ENCODE data around the gene COX4I1.

COX4I1 gene

GRCh38 chr16:85754413-85754812 lies 45.1 kb upstream of the COX4I1 start:
- H3K9ac ChIP-seq (ENCODE audit: low read depth in 1 of 2, low read length in 2 of 2): no peak overlapping the region
- no peak overlapping the region for H3K4me3 ChIP-seq (ENCODE audit: low read depth in 1 of 2, low read length in 2 of 2)
- no peak overlapping the region for H3K27ac ChIP-seq (ENCODE audit: low read depth, low read length)
- H3K27me3 ChIP-seq (ENCODE audit: control insufficient read depth in 1 of 2, insufficient read depth in 2 of 2, low read length in 2 of 2): peaks cover 25 to 35% of the 10 kb centered on the region in 2 donors
- H3K36me3 ChIP-seq (ENCODE audit: control insufficient read depth in 1 of 2, insufficient read depth in 2 of 2, low read length in 2 of 2): no peaks in the 10 kb centered on the region
- peaks cover 27 to 43% of the 10 kb centered on the region in 2 donors for H3K4me1 ChIP-seq (ENCODE audit: control insufficient read depth in 1 of 2, insufficient read depth in 2 of 2, low read length in 2 of 2)
- H3K9me3 ChIP-seq (ENCODE audit: control insufficient read depth in 1 of 2, low read length in 2 of 2): no peaks in the 10 kb centered on the region

GRCh38 chr16:85755929-85756768 lies 43.3 kb upstream of the COX4I1 start:
- Histone ChIP-seq H3K9ac (ENCODE audit: low read depth in 1 of 2, low read length in 2 of 2) (no peak overlapping the region), H3K36me3 (ENCODE audit: control insufficient read depth in 1 of 2, insufficient read depth in 2 of 2, low read length in 2 of 2) (no peaks in the 10 kb centered on the region), H3K4me1 (ENCODE audit: control insufficient read depth in 1 of 2, insufficient read depth in 2 of 2, low read length in 2 of 2) (peaks cover 27 to 37% of the 10 kb centered on the region in 2 donors), H3K9me3 (ENCODE audit: control insufficient read depth in 1 of 2, low read length in 2 of 2) (no peaks in the 10 kb centered on the region), H3K4me3 (ENCODE audit: low read depth in 1 of 2, low read length in 2 of 2) (no peak overlapping the region), H3K27ac (ENCODE audit: low read depth, low read length) (peak overlapping the region; percentile 66), H3K27me3 (ENCODE audit: control insufficient read depth in 1 of 2, insufficient read depth in 2 of 2, low read length in 2 of 2) (peaks cover 15 to 28% of the 10 kb centered on the region in 2 donors)

GRCh38 chr16:85757341-85757822 lies 42.1 kb upstream of the COX4I1 start:
- Histone ChIP-seq H3K4me3 (ENCODE audit: low read depth in 1 of 2, low read length in 2 of 2) (no peak overlapping the region), H3K9ac (ENCODE audit: low read depth in 1 of 2, low read length in 2 of 2) (no peak overlapping the region), H3K36me3 (ENCODE audit: control insufficient read depth in 1 of 2, insufficient read depth in 2 of 2, low read length in 2 of 2) (no peaks in the 10 kb centered on the region), H3K4me1 (ENCODE audit: control insufficient read depth in 1 of 2, insufficient read depth in 2 of 2, low read length in 2 of 2) (peaks cover 21 to 28% of the 10 kb centered on the region in 2 donors), H3K27ac (ENCODE audit: low read depth, low read length) (no peak overlapping the region), H3K9me3 (ENCODE audit: control insufficient read depth in 1 of 2, low read length in 2 of 2) (no peaks in the 10 kb centered on the region), H3K27me3 (ENCODE audit: control insufficient read depth in 1 of 2, insufficient read depth in 2 of 2, low read length in 2 of 2) (peaks cover 4 to 18% of the 10 kb centered on the region in 2 donors)

- H3K4me3 ChIP-seq (ENCODE audit: low read depth in 1 of 2, low read length in 2 of 2): no peak overlapping the region
- no peaks in the 10 kb centered on the region for H3K36me3 ChIP-seq (ENCODE audit: control insufficient read depth in 1 of 2, insufficient read depth in 2 of 2, low read length in 2 of 2)
- H3K9ac ChIP-seq (ENCODE audit: low read depth in 1 of 2, low read length in 2 of 2): no peak overlapping the region
- no peak overlapping the region for H3K27ac ChIP-seq (ENCODE audit: low read depth, low read length)
- H3K9me3 ChIP-seq (ENCODE audit: control insufficient read depth in 1 of 2, low read length in 2 of 2): no peaks in the 10 kb centered on the region
- peaks cover 0 to 10% of the 10 kb centered on the region in 2 donors for H3K27me3 ChIP-seq (ENCODE audit: control insufficient read depth in 1 of 2, insufficient read depth in 2 of 2, low read length in 2 of 2)
- peaks cover 7 to 13% of the 10 kb centered on the region in 2 donors for H3K4me1 ChIP-seq (ENCODE audit: control insufficient read depth in 1 of 2, insufficient read depth in 2 of 2, low read length in 2 of 2)
These were observed 40.4 kb upstream of the COX4I1 start for GRCh38 chr16:85759136-85759535.

DNA sequence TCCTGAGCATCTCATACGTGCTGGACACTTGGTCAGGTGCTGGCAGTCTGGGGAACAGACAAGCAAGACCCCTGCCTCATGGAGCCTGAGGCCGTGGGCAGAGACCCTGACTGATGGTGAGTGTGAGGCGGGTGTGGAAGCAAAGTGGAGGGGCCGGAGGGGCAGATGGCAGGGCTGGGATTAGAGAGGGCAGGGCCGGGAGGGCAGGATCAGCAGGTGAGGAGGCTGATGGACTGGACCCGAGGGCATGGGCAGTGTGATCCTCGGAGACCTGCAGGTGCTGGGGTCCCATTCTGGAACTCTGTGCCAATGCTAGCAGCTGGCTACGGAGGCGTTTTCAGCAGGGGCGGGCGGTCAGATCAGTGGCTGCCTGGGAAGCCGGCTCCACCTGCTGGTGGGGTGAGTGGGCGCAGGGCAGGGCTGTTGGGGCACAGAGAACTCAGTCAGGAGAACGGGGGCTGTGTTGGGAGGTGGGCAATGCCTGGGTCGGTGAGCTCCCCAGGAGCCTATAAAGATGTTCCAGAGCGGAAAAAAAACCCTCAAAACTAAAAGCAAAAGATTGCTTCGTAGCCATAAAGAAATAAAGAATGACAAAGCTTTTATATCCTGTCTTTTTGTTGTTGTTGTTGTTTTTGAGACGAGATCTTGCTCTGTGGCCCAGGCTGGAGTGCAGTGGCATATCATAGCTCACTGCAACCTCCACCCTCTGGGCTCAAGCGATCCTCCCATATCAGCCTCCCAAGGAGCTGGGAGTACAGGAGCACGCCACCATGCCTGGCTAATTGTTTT lies 39.7 kb upstream of the COX4I1 start:
- peaks cover 0 to 6% of the 10 kb centered on the region in 2 donors for H3K27me3 ChIP-seq (ENCODE audit: control insufficient read depth in 1 of 2, insufficient read depth in 2 of 2, low read length in 2 of 2)
- H3K27ac ChIP-seq (ENCODE audit: low read depth, low read length): no peak overlapping the region
- H3K9ac ChIP-seq (ENCODE audit: low read depth in 1 of 2, low read length in 2 of 2): no peak overlapping the region
- H3K4me1 ChIP-seq (ENCODE audit: control insufficient read depth in 1 of 2, insufficient read depth in 2 of 2, low read length in 2 of 2): peaks cover under 1 to 6% of the 10 kb centered on the region in 2 donors
- H3K4me3 ChIP-seq (ENCODE audit: low read depth in 1 of 2, low read length in 2 of 2): no peak overlapping the region
- H3K9me3 ChIP-seq (ENCODE audit: control insufficient read depth in 1 of 2, low read length in 2 of 2): no peaks in the 10 kb centered on the region
- no peaks in the 10 kb centered on the region for H3K36me3 ChIP-seq (ENCODE audit: control insufficient read depth in 1 of 2, insufficient read depth in 2 of 2, low read length in 2 of 2)

DNA sequence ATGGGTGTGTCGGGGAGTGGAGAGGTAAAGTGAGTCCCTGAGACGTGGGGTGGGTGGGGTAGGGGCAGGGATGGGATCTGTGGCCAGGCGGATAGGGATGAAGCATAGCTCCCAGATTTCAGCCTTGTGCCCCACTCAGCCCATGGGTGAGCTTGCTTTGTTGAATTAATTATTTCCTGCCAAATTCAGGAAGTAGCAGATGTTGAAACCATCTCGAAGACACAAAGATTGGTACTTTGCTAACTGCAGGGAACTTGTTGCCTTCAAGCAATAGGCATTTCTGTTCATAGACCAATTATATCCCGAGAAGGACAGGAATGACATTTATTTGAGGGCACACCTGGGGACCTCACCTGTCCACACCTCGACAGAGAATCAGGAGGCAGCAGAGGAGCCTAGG lies 37.6 kb upstream of the COX4I1 start:
- Histone ChIP-seq H3K27ac (ENCODE audit: low read depth, low read length) (no peak overlapping the region), H3K36me3 (ENCODE audit: control insufficient read depth in 1 of 2, insufficient read depth in 2 of 2, low read length in 2 of 2) (no peaks in the 10 kb centered on the region), H3K9ac (ENCODE audit: low read depth in 1 of 2, low read length in 2 of 2) (no peak overlapping the region), H3K4me1 (ENCODE audit: control insufficient read depth in 1 of 2, insufficient read depth in 2 of 2, low read length in 2 of 2) (peaks cover 0 to 5% of the 10 kb centered on the region in 2 donors), H3K27me3 (ENCODE audit: control insufficient read depth in 1 of 2, insufficient read depth in 2 of 2, low read length in 2 of 2) (peaks cover 3 to 6% of the 10 kb centered on the region in 2 donors), H3K9me3 (ENCODE audit: control insufficient read depth in 1 of 2, low read length in 2 of 2) (no peaks in the 10 kb centered on the region), H3K4me3 (ENCODE audit: low read depth in 1 of 2, low read length in 2 of 2) (no peak overlapping the region)

GRCh38 chr16:85762970-85763369 lies 36.5 kb upstream of the COX4I1 start:
- H3K4me3 ChIP-seq (ENCODE audit: low read depth in 1 of 2, low read length in 2 of 2): no peak overlapping the region
- no peak overlapping the region for H3K9ac ChIP-seq (ENCODE audit: low read depth in 1 of 2, low read length in 2 of 2)
- H3K36me3 ChIP-seq (ENCODE audit: control insufficient read depth in 1 of 2, insufficient read depth in 2 of 2, low read length in 2 of 2): no peaks in the 10 kb centered on the region
- no peak overlapping the region for H3K27ac ChIP-seq (ENCODE audit: low read depth, low read length)
- H3K27me3 ChIP-seq (ENCODE audit: control insufficient read depth in 1 of 2, insufficient read depth in 2 of 2, low read length in 2 of 2): peaks cover 3 to 6% of the 10 kb centered on the region in 2 donors
- no peaks in the 10 kb centered on the region for H3K9me3 ChIP-seq (ENCODE audit: control insufficient read depth in 1 of 2, low read length in 2 of 2)
- peaks cover 0 to 5% of the 10 kb centered on the region in 2 donors for H3K4me1 ChIP-seq (ENCODE audit: control insufficient read depth in 1 of 2, insufficient read depth in 2 of 2, low read length in 2 of 2)

DNA sequence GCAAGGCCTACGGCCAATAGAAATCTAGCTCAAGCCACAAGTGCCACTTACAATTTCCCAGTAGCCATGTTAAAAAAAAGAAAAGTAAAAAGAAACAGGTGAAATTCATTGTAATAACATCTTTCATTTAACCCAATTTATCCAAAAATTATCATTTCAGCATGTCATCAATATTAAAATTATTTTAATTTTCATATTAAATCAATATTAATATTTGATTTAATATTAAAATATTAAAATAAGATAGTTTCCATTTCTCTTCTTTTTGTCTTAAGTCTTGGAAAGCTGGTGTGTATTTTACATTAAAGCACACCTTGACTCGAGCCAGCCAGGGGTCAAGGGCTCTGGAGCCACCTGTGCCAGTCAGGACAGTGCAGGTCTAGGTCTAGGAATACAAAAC lies 35.9 kb upstream of the COX4I1 start:
- H3K4me1 ChIP-seq (ENCODE audit: control insufficient read depth in 1 of 2, insufficient read depth in 2 of 2, low read length in 2 of 2): peaks cover 0 to 5% of the 10 kb centered on the region in 2 donors
- H3K9ac ChIP-seq (ENCODE audit: low read depth in 1 of 2, low read length in 2 of 2): no peak overlapping the region
- H3K27me3 ChIP-seq (ENCODE audit: control insufficient read depth in 1 of 2, insufficient read depth in 2 of 2, low read length in 2 of 2): peaks cover 3 to 6% of the 10 kb centered on the region in 2 donors
- H3K27ac ChIP-seq (ENCODE audit: low read depth, low read length): no peak overlapping the region
- no peak overlapping the region for H3K4me3 ChIP-seq (ENCODE audit: low read depth in 1 of 2, low read length in 2 of 2)
- H3K36me3 ChIP-seq (ENCODE audit: control insufficient read depth in 1 of 2, insufficient read depth in 2 of 2, low read length in 2 of 2): no peaks in the 10 kb centered on the region
- H3K9me3 ChIP-seq (ENCODE audit: control insufficient read depth in 1 of 2, low read length in 2 of 2): no peaks in the 10 kb centered on the region

GRCh38 chr16:85765211-85765610 lies 34.3 kb upstream of the COX4I1 start:
- no peaks in the 10 kb centered on the region for H3K4me1 ChIP-seq (ENCODE audit: control insufficient read depth in 1 of 2, insufficient read depth in 2 of 2, low read length in 2 of 2)
- peaks cover 3% of the 10 kb centered on the region in 2 donors for H3K27me3 ChIP-seq (ENCODE audit: control insufficient read depth in 1 of 2, insufficient read depth in 2 of 2, low read length in 2 of 2)
- H3K27ac ChIP-seq (ENCODE audit: low read depth, low read length): no peak overlapping the region
- no peaks in the 10 kb centered on the region for H3K36me3 ChIP-seq (ENCODE audit: control insufficient read depth in 1 of 2, insufficient read depth in 2 of 2, low read length in 2 of 2)
- H3K9ac ChIP-seq (ENCODE audit: low read depth in 1 of 2, low read length in 2 of 2): no peak overlapping the region
- no peaks in the 10 kb centered on the region for H3K9me3 ChIP-seq (ENCODE audit: control insufficient read depth in 1 of 2, low read length in 2 of 2)
- no peak overlapping the region for H3K4me3 ChIP-seq (ENCODE audit: low read depth in 1 of 2, low read length in 2 of 2)

GRCh38 chr16:85765767-85766166 lies 33.7 kb upstream of the COX4I1 start:
- Histone ChIP-seq H3K4me1 (ENCODE audit: control insufficient read depth in 1 of 2, insufficient read depth in 2 of 2, low read length in 2 of 2) (no peaks in the 10 kb centered on the region), H3K27me3 (ENCODE audit: control insufficient read depth in 1 of 2, insufficient read depth in 2 of 2, low read length in 2 of 2) (peaks cover 0 to 3% of the 10 kb centered on the region in 2 donors), H3K4me3 (ENCODE audit: low read depth in 1 of 2, low read length in 2 of 2) (no peak overlapping the region), H3K36me3 (ENCODE audit: control insufficient read depth in 1 of 2, insufficient read depth in 2 of 2, low read length in 2 of 2) (peaks cover 2 to 3% of the 10 kb centered on the region in 2 donors), H3K9me3 (ENCODE audit: control insufficient read depth in 1 of 2, low read length in 2 of 2) (no peaks in the 10 kb centered on the region), H3K9ac (ENCODE audit: low read depth in 1 of 2, low read length in 2 of 2) (no peak overlapping the region), H3K27ac (ENCODE audit: low read depth, low read length) (no peak overlapping the region)
